HAP-1 (cell line): ENCODE data around the gene STARD6.

Experiments used
- DNase-seq, 2 experiments: peaks; one replicate each; pipeline ENCODE4 v3.0.0-alpha.2; 2016 to 2020; ENCODE audit warnings: low spot score in 2 of 2
- H3K27me3 ChIP-seq: fragments of 250-450 bp; sonication (Bioruptor Pico); 2 replicates; pipeline ENCODE4 v1.5.1; 2020; ENCODE audit warnings: low read depth, mild to moderate bottlenecking, moderate library complexity
- H3K36me3 ChIP-seq: fragments of 250-450 bp; sonication (Bioruptor Pico); replicated peaks from 2 replicates; pipeline ENCODE4 v1.5.1; 2020; ENCODE audit warnings: mild to moderate bottlenecking
- H3K4me1 ChIP-seq: fragments of 250-450 bp; sonication (Bioruptor Pico); 2 replicates; pipeline ENCODE4 v1.5.1; 2020; ENCODE audit warnings: mild to moderate bottlenecking
- H3K4me3 ChIP-seq: fragments of 250-450 bp; sonication (Bioruptor Pico); 2 replicates; pipeline ENCODE4 v1.5.1; 2020; ENCODE audit warnings: mild to moderate bottlenecking, moderate library complexity
- H3K9me3 ChIP-seq: fragments of 250-450 bp; sonication (Bioruptor Pico); 2 replicates; pipeline ENCODE4 v1.5.1; 2020; ENCODE audit warnings: mild to moderate bottlenecking, moderate library complexity
- in situ Hi-C: fragments of 300-500 bp; cut with MboI; formaldehyde crosslinking; loops from 3 replicates; pipeline ENCODE4 v1.14.3; 2020; ENCODE audit warnings: low sequenced_read_pairs, inconsistent platforms, mixed read lengths

The STARD6 gene

DNA sequence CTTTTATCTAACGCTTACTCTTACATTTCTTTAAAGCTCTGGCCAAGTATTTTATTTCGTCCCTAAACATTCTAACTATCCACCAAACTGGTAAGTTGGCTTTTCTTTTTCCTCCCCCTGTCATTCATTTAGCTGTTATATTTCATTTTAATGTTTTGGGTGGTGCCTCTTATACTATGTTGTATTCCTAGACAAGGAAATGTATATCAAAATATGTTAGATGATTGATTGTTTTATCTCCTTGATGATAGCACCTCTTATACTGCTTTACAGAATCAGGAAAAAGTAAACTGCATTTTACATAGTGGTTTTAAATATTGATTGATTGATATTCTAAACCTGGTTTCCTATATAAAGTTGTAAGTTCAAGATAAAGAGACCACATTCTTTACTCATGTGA, 24.0 kb upstream of the STARD6 start:
- H3K27me3 ChIP-seq = no peaks in the 10 kb centered on the region
- peaks cover 5% of the 10 kb centered on the region for H3K4me1 ChIP-seq
- no peak overlapping the region for H3K4me3 ChIP-seq
- DNase-seq = no peak
- no peaks in the 10 kb centered on the region; the same call in 1 of the 2 replicates for H3K36me3 ChIP-seq
- no peaks in the 10 kb centered on the region for H3K9me3 ChIP-seq
- in situ Hi-C loops = no loop called here

GRCh38 chr18:54378057-54378456, 20.4 kb upstream of the STARD6 start:
- H3K4me1 ChIP-seq = peaks cover 5% of the 10 kb centered on the region
- no peaks in the 10 kb centered on the region for H3K9me3 ChIP-seq
- no peak for DNase-seq
- H3K4me3 ChIP-seq = no peak overlapping the region
- peaks cover 5% of the 10 kb centered on the region for H3K36me3 ChIP-seq
- in situ Hi-C loops = no loop called here
- no peaks in the 10 kb centered on the region for H3K27me3 ChIP-seq

DNA sequence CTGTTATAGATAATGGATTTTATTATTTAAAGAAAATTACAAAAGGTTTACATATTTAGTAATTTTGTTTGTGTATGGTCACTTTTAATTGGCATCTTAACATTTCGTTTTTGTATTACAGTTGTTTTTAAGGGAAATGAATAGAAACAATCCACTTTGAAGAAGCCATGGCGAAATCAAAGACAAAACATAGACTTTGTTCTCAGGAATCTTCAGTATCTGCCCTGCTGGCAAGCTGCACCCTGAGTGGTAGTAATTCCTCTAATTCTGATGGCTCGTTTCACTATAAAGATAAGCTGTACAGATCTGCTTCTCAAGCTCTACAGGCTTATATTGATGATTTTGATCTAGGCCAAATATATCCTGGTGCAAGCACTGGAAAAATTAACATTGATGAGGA, 2.7 kb upstream of the STARD6 start:
- Histone ChIP-seq H3K9me3 (no peaks in the 10 kb centered on the region), H3K4me1 (peaks cover 13% of the 10 kb centered on the region), H3K36me3 (peaks cover 5% of the 10 kb centered on the region; the same call in 1 of the 2 replicates), H3K27me3 (no peaks in the 10 kb centered on the region), H3K4me3 (no peak overlapping the region)
- DNase-seq = no peak
- in situ Hi-C loops = no loop called here

DNA sequence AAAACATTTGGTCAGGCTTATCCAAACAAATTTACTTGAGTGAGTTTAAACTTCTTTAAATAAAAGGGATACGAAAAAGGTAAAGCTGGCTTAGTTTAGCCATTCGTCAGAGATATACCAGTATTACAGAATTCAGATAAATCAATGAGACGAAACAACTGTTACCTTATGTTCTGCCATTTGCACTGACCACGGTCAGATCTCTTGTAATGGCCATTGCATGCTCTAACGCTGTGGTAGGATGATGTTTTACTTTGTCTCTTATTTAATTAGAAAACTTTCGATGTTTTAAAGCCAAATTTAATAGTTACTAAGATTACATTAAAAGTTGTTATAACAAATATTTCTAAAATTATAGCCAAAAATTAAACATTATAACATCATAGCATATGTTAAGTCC, 1.6 kb upstream of the STARD6 start:
- no peak for DNase-seq
- in situ Hi-C loops = no loop called here
- H3K9me3 ChIP-seq = no peaks in the 10 kb centered on the region
- H3K4me3 ChIP-seq = peak overlapping the region; percentile 79
- no peaks in the 10 kb centered on the region for H3K27me3 ChIP-seq
- peaks cover 5% of the 10 kb centered on the region; the same call in 1 of the 2 replicates for H3K36me3 ChIP-seq
- peaks cover 13% of the 10 kb centered on the region for H3K4me1 ChIP-seq

DNA sequence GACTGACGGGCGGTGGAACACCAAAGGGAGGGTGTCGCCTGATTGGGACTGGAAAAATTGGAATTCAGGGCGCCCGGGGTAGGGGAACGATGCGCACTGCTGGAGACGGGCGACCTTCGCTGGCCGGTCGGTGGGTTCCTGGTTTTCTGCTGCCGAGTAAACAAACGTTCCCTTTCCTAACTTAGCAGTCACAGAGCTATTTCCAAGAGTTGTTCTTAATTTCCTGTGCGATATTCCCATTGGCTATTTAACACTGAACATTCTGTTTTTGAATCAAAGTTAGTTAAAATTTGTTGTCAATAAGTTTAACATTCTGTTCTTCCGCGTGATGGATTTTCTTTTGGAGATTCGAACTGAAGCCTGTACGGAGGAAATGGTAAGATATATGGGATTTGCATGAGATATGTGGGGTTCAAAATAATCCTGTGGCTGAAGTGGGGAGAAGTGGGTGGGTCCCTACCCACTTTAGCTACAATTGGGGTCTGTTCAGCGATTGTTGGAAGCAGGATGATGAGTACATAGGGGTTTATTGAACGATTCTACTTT, 910 bp upstream of the STARD6 start:
- peaks cover 5% of the 10 kb centered on the region; the same call in 1 of the 2 replicates for H3K36me3 ChIP-seq
- peak in 1 of 2 experiments; percentile 10 for DNase-seq
- H3K27me3 ChIP-seq = no peaks in the 10 kb centered on the region
- H3K9me3 ChIP-seq = no peaks in the 10 kb centered on the region
- peaks cover 13% of the 10 kb centered on the region for H3K4me1 ChIP-seq
- H3K4me3 ChIP-seq = peak overlapping the region; percentile 79
- in situ Hi-C loops = no loop called here

GRCh38 chr18:54357082-54357659, 487 bp downstream of the STARD6 start:
- H3K9me3 ChIP-seq = no peaks in the 10 kb centered on the region
- peak overlapping the region; percentile 79 for H3K4me3 ChIP-seq
- in situ Hi-C loops = no loop called here
- no peaks in the 10 kb centered on the region for H3K27me3 ChIP-seq
- no peak for DNase-seq
- peaks cover 13% of the 10 kb centered on the region for H3K4me1 ChIP-seq
- H3K36me3 ChIP-seq = peaks cover 5% of the 10 kb centered on the region; the same call in 1 of the 2 replicates

GRCh38 chr18:54351186-54351585, 6.5 kb downstream of the STARD6 start:
- Histone ChIP-seq H3K36me3 (no peaks in the 10 kb centered on the region), H3K4me3 (no peak overlapping the region), H3K27me3 (peaks cover 5% of the 10 kb centered on the region), H3K9me3 (no peaks in the 10 kb centered on the region), H3K4me1 (no peaks in the 10 kb centered on the region)
- in situ Hi-C loops = no loop called here
- DNase-seq = no peak

DNA sequence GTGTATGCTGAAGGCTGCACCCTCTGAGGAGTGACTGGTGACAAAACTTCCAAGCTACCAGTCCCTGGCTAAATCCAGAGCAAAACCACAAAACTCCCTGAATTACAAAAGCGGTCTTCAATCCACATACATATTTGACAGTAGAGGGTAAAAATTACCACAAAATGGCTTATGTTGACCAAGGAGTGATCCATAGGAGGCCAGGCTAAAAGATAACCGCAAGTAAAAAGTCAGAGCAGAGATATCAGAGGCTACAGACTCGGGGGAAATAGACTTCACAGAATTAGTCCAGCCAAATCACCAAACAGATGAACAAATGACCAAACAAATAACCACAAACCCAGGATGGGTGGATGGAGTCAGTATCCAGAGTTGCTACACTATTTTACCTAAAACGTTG, 19.4 kb downstream of the STARD6 start:
- Histone ChIP-seq H3K9me3 (no peaks in the 10 kb centered on the region), H3K4me1 (no peaks in the 10 kb centered on the region), H3K4me3 (no peak overlapping the region), H3K36me3 (no peaks in the 10 kb centered on the region), H3K27me3 (no peaks in the 10 kb centered on the region)
- in situ Hi-C loops = no loop called here
- no peak for DNase-seq

DNA sequence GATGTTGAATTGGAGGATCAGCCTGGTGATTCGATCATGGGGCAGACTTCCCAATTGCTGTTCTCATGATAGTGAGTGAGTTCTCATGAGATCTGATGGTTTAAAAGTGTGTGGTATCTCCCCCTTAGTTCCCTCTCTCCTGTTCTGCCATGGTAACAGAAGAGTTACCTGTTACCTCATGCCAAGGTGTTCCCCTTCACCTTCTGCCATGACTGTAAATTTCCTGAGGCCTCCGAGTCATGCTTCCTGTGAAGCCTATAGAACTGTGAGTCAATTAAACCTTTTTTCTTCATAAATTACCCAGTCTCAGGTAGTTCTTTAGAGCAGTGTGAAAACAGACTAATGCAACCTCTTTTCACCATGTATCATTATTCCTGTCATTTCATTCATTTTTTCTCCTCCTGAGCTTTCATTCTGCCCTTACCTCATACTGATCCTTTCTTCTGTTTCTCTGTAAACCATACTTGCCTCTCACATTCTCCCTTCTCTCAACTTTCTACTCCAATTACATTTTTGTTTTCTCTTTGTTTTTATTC, 22.0 kb downstream of the STARD6 start:
- H3K36me3 ChIP-seq = no peaks in the 10 kb centered on the region
- no peak for DNase-seq
- no peak overlapping the region for H3K4me3 ChIP-seq
- H3K9me3 ChIP-seq = no peaks in the 10 kb centered on the region
- no peaks in the 10 kb centered on the region for H3K4me1 ChIP-seq
- peaks cover 4% of the 10 kb centered on the region; the same call in 1 of the 2 replicates for H3K27me3 ChIP-seq
- in situ Hi-C loops = no loop called here

- Histone ChIP-seq H3K4me3 (no peak overlapping the region), H3K9me3 (no peaks in the 10 kb centered on the region), H3K36me3 (no peaks in the 10 kb centered on the region), H3K27me3 (peaks cover 8% of the 10 kb centered on the region; the same call in 1 of the 2 replicates), H3K4me1 (no peaks in the 10 kb centered on the region)
- no peak for DNase-seq
- in situ Hi-C loops = no loop called here
Measured at GRCh38 chr18:54330768-54331548, 26.7 kb downstream of the STARD6 start.

DNA sequence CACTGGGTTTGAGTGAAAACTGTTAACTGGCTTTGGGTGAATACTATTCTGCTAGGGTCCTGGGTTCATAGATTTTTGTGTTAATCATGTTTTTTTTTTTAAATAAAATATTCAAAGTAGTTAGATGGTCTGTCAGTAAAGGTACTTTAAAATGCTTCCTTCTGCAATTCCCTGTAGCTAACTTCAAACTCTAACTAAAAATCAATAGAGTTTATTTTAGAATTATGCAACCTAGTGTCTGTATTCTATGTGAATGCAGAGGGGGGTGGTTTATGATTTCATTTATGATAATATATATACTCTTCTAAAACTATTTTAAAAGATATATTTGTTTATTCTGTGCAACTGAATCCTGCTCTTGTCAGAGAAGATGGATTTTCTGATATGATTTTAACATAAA, 27.9 kb downstream of the STARD6 start:
- Histone ChIP-seq H3K27me3 (peaks cover 8% of the 10 kb centered on the region; the same call in 1 of the 2 replicates), H3K36me3 (no peaks in the 10 kb centered on the region), H3K4me3 (no peak overlapping the region), H3K9me3 (no peaks in the 10 kb centered on the region), H3K4me1 (no peaks in the 10 kb centered on the region)
- DNase-seq = no peak
- in situ Hi-C loops = no loop called here

DNA sequence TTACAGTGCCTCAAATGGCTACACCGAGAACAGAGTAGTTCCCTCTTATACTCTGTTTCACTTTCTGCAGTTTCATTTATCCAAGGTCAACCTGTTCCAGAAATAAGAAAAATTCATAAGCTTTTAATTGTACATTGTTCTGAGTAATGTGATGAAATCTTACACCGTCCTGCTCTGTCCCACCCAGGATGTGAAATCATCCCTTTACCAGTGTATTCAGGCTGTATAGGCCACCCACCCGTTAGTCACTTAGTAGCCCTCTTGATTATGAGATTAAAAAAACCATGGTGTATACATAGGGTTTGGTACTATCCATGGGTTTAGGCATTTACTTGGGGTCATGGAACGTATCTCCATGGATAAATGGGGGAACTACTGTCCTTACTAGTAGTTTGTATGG, 29.8 kb downstream of the STARD6 start:
- no peak overlapping the region for H3K4me3 ChIP-seq
- DNase-seq = no peak
- no peaks in the 10 kb centered on the region for H3K36me3 ChIP-seq
- H3K4me1 ChIP-seq = no peaks in the 10 kb centered on the region
- in situ Hi-C loops = no loop called here
- H3K27me3 ChIP-seq = peaks cover 8% of the 10 kb centered on the region; the same call in 1 of the 2 replicates
- no peaks in the 10 kb centered on the region for H3K9me3 ChIP-seq

DNA sequence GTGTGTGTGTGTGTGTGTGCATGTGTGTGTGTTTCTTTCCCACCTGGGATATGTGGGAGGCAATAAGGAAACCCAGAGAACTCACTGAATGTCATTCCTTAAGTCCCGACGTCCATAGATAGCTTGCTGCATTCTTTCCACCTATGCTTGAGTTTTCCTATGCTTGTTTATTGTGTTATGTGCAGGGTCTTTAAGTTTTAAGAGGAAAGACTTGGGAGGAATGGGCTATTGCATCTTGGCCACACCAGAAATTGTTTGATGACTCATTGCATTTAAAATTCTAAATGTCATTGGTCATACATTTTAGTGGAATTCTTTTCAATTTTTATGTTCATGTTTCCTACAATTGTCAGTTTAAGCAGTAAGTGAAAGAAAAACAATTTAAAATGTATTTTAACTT, 33.7 kb downstream of the STARD6 start:
- in situ Hi-C loops = no loop called here
- DNase-seq = no peak
- Histone ChIP-seq H3K4me1 (no peaks in the 10 kb centered on the region), H3K9me3 (no peaks in the 10 kb centered on the region), H3K36me3 (no peaks in the 10 kb centered on the region), H3K27me3 (no peaks in the 10 kb centered on the region; the same call in 1 of the 2 replicates), H3K4me3 (no peak overlapping the region)

DNA sequence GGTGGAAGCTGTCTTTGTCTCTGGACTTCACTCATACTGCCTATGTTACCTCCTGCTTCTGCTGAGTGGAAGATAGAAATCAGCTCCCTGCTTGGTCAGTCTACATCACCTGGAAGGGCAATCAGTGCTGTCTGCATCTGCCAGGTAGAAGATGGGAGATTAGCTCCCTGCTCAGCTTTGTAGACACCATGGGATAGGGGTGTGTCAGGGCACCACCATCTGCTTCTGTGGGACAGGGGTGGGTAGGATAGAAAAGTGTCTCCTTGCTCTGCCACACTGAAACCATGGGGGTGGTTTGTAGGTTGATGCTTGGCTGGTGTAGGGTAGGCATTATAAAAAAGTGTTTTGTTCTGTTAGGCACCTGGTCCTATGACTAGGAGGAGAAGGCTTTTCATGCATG, 34.1 kb downstream of the STARD6 start:
- H3K4me1 ChIP-seq = no peaks in the 10 kb centered on the region
- in situ Hi-C loops = no loop called here
- no peaks in the 10 kb centered on the region for H3K9me3 ChIP-seq
- DNase-seq = no peak
- no peaks in the 10 kb centered on the region for H3K36me3 ChIP-seq
- H3K27me3 ChIP-seq = no peaks in the 10 kb centered on the region
- H3K4me3 ChIP-seq = no peak overlapping the region
